ENCODE measurements around the gene SPPL3.

The SPPL3 gene

GRCh38 chr12:120718055-120718454 is 186.1 kb downstream of the SPPL3 start:
- TF ChIP-seq, protein P1, sequence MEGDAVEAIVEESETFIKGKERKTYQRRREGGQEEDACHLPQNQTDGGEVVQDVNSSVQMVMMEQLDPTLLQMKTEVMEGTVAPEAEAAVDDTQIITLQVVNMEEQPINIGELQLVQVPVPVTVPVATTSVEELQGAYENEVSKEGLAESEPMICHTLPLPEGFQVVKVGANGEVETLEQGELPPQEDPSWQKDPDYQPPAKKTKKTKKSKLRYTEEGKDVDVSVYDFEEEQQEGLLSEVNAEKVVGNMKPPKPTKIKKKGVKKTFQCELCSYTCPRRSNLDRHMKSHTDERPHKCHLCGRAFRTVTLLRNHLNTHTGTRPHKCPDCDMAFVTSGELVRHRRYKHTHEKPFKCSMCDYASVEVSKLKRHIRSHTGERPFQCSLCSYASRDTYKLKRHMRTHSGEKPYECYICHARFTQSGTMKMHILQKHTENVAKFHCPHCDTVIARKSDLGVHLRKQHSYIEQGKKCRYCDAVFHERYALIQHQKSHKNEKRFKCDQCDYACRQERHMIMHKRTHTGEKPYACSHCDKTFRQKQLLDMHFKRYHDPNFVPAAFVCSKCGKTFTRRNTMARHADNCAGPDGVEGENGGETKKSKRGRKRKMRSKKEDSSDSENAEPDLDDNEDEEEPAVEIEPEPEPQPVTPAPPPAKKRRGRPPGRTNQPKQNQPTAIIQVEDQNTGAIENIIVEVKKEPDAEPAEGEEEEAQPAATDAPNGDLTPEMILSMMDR (IDR thresholded peaks at IDR 0.05; ENCODE audit: low read depth, low read length), result no peak
- no peak overlapping the region for H3K4me3 ChIP-seq (ENCODE audit: low read depth, low read length)

DNA sequence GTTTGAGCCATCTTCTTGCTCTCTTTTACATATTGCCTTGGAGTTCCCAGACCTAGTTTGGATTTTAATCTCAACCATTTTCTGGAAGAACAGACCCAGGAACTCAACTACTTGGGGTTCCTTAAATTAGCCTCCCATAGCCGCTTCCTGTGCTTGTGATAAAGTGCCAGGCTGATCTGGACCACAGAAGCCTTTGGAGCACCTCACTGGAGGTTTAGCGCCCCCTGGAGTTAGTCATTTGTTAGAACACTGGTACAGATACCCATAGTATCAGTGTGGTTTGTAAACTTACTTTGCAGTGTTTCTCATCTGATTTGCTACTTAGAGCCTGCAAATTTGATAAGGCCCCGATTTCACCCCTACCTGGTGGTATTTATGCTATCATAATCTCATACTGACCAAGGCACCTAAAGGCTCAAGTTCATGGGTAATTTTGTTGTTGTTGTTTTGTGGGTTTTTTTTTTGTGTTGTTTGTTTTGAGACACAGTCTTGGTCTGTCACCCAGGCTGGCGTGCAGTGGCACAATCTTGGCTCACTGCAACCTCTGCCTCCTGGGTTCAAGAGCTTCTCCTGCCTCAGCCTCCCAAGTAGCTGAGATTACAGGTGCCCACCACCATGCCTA is 190.2 kb downstream of the SPPL3 start:
- TF ChIP-seq, protein P1 (IDR thresholded peaks at IDR 0.05; ENCODE audit: low read depth, low read length), result peak; percentile 67
- H3K4me3 ChIP-seq (ENCODE audit: low read depth, low read length), result no peak overlapping the region

DNA sequence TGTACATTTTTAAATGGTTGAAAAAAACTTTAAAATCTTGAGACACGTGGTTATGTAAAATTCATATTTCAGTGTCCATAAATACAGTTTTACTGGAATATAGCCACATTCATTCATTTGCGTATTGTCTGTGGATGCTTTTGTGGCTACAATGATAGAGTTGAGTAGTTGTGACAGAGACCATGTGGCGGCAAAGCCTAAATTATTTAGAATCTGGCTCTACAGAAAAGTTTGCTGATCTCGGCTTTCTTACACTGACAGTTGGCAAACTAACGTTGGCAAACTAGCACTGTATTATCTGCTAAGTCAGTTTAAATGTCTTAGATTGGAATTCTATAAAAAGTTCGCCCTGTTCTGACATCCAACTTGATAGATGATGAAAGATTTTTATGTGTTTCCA is 191.5 kb downstream of the SPPL3 start:
- no peak overlapping the region for H3K4me3 ChIP-seq (ENCODE audit: low read depth, low read length)
- TF ChIP-seq, protein P1 (IDR thresholded peaks at IDR 0.05; ENCODE audit: low read depth, low read length), result no peak
